Liver (tissue), 9 donors: ENCODE results near the gene SSTR1. TPM values are rescaled to one million over a fixed set of nuclear protein-coding genes. Genes with fewer than 3 reads are reported as not detected.

Source experiments
- DNase-seq: peaks from one replicate; pipeline ENCODE4 v3.0.0-alpha.2; 2017; ENCODE audit warnings: low spot score
- H3K27ac ChIP-seq, 2 donors: one replicate each; pipeline ENCODE4 v1.7.0; 2013; ENCODE audit warnings: inconsistent platforms in 2 of 2, low read length in 2 of 2, control low read depth in 1 of 2, low read depth in 1 of 2, mild to moderate bottlenecking in 1 of 2
- H3K27me3 ChIP-seq, 4 donors: one replicate each; pipeline versions ENCODE4 v1.6.1 to v1.7.0; 2013; ENCODE audit warnings: low read length in 3 of 4, inconsistent platforms in 1 of 4, mild to moderate bottlenecking in 1 of 4, moderate library complexity in 1 of 4; ENCODE audit not compliant: control insufficient read depth in 4 of 4, insufficient read depth in 4 of 4
- H3K36me3 ChIP-seq, 4 donors: one replicate each; pipeline versions ENCODE4 v1.6.1 to v1.7.0; 2013; ENCODE audit warnings: low read length in 3 of 4, mild to moderate bottlenecking in 3 of 4, low read depth in 1 of 4, moderate library complexity in 1 of 4; ENCODE audit not compliant: control insufficient read depth in 4 of 4, insufficient read depth in 3 of 4
- H3K4me1 ChIP-seq, 4 donors: one replicate each; pipeline versions ENCODE4 v1.6.1 to v1.7.0; 2013; ENCODE audit warnings: low read length in 3 of 4, mild to moderate bottlenecking in 3 of 4, moderate library complexity in 1 of 4; ENCODE audit not compliant: control insufficient read depth in 4 of 4, insufficient read depth in 4 of 4
- H3K4me3 ChIP-seq, 3 donors: one replicate each; pipeline versions ENCODE4 v1.6.1 to v1.7.0; 2013; ENCODE audit warnings: low read length in 3 of 3, control low read depth in 1 of 3, low read depth in 1 of 3, mild to moderate bottlenecking in 1 of 3
- H3K9ac ChIP-seq, 2 donors: one replicate each; pipeline ENCODE4 v1.7.0; 2013; ENCODE audit warnings: low read length in 2 of 2, mild to moderate bottlenecking in 2 of 2, moderate library complexity in 2 of 2, control low read depth in 1 of 2, low read depth in 1 of 2
- H3K9me3 ChIP-seq, 4 donors: one replicate each; pipeline versions ENCODE4 v1.6.1 to v1.7.0; 2013; ENCODE audit warnings: low read length in 3 of 4; ENCODE audit not compliant: control insufficient read depth in 4 of 4
- ATF3 ChIP-seq: IDR thresholded peaks from 2 replicates; pipeline ENCODE4 v1.6.1; 2016; ENCODE audit warnings: antibody characterized with exemption
- CTCF ChIP-seq: fragments of 150-350 bp; IDR thresholded peaks from 2 replicates; pipeline ENCODE4 v1.5.1; 2017; ENCODE audit warnings: improper control_type of control experiment, low read depth, low read length; ENCODE audit not compliant: missing input control
- EGR1 ChIP-seq, 2 donors: IDR thresholded peaks; 2 replicates each; pipeline ENCODE4 v1.6.1; 2016 to 2018; ENCODE audit warnings: antibody characterized with exemption in 2 of 2, low read depth in 2 of 2
- FOXA1 ChIP-seq: IDR thresholded peaks from 2 replicates; pipeline ENCODE4 v1.6.1; 2016; ENCODE audit warnings: antibody characterized with exemption
- FOXA2 ChIP-seq: IDR thresholded peaks from 2 replicates; pipeline ENCODE4 v1.6.1; 2016; ENCODE audit warnings: antibody characterized with exemption
- GABPA ChIP-seq, 2 donors: IDR thresholded peaks in 1 of 2; conservative IDR thresholded peaks in 1 of 2; 2 replicates each; pipeline ENCODE4 v1.6.1; 2016; ENCODE audit warnings: antibody characterized with exemption in 2 of 2, mild to moderate bottlenecking in 1 of 2, moderate library complexity in 1 of 2
- HNF4G ChIP-seq: IDR thresholded peaks from 2 replicates; pipeline ENCODE4 v1.6.1; 2016; ENCODE audit warnings: antibody characterized with exemption
- JUND ChIP-seq, 2 donors: IDR thresholded peaks; 2 replicates each; pipeline ENCODE4 v1.6.1; 2016; ENCODE audit warnings: antibody characterized with exemption in 2 of 2
- MAX ChIP-seq: IDR thresholded peaks from 2 replicates; pipeline ENCODE4 v1.6.1; 2016; ENCODE audit warnings: antibody characterized with exemption
- NR2F2 ChIP-seq: IDR thresholded peaks from 2 replicates; pipeline ENCODE4 v1.6.1; 2016; ENCODE audit warnings: antibody characterized with exemption
- RAD21 ChIP-seq, 2 donors: IDR thresholded peaks; 2 replicates each; pipeline ENCODE4 v1.6.1; 2016; ENCODE audit warnings: antibody characterized with exemption in 2 of 2, mild to moderate bottlenecking in 2 of 2
- REST ChIP-seq: IDR thresholded peaks from 2 replicates; pipeline ENCODE4 v1.6.1; 2016; ENCODE audit warnings: antibody characterized with exemption, mild to moderate bottlenecking
- RXRA ChIP-seq, 2 donors: IDR thresholded peaks; 2 replicates each; pipeline ENCODE4 v1.6.1; 2017 to 2018; ENCODE audit warnings: antibody characterized with exemption in 2 of 2, mild to moderate bottlenecking in 1 of 2
- SP1 ChIP-seq: IDR thresholded peaks from 2 replicates; pipeline ENCODE4 v1.6.1; 2018; ENCODE audit warnings: antibody characterized with exemption, mild to moderate bottlenecking
- TAF1 ChIP-seq: conservative IDR thresholded peaks from 2 replicates; pipeline ENCODE4 v1.6.1; 2016; ENCODE audit warnings: antibody characterized with exemption, mild to moderate bottlenecking
- YY1 ChIP-seq: IDR thresholded peaks from 2 replicates; pipeline ENCODE4 v1.6.1; 2016; ENCODE audit warnings: antibody characterized with exemption, mild to moderate bottlenecking
- ZBTB33 ChIP-seq: IDR thresholded peaks from 2 replicates; pipeline ENCODE4 v1.6.1; 2016; ENCODE audit warnings: antibody characterized with exemption
- WGBS: extraction: QIAGEN DNeasy Blood & Tissue Kit; methylation state at CpG from one replicate; pipeline ENCODE4 v1.1.7; 2013; 5-methylcytosine and 5-hydroxymethylcytosine counted together
- polyA plus RNA-seq, 2 donors: library from polyadenylated mRNA; stranded (reverse) in 1 of 2; unstranded in 1 of 2; fragments of 200-250 nt in 1 of 2; fragments of >200 nt in 1 of 2; fragmentation: Nextera tagmentation in 1 of 2; extraction: Ambion mirVana in 1 of 2; gene quantifications; one replicate each; pipeline versions ENCODE4 v1.2.1 to v1.2.3, GENCODE V29; 2013 to 2015
- total RNA-seq, 2 donors: library from RNA; depleted of rRNA; stranded (reverse); fragments of >200 nt; gene quantifications; one replicate each; pipeline ENCODE4 v1.2.3, GENCODE V29; 2014
- donor health status: healthy.
- donor health status: healthy.
- donor health status: healthy.
- donor health status: healthy.
- donor health status: healthy.

SSTR1 gene
- total and polyA plus RNA-seq, 4 donors: 0.23 to 3.6 (median 2.6) TPM

GRCh38 chr14:38207377-38207735 lies 348 bp upstream of the SSTR1 start:
- Histone ChIP-seq H3K9ac (peak overlapping the region; percentile 16 to 20), H3K9me3 (no peaks in the 10 kb centered on the region), H3K36me3 (no peaks in the 10 kb centered on the region), H3K4me3 (peak overlapping the region in 2 of 3 donors; percentile 64 to 72), H3K27ac (peak overlapping the region; percentile 89 to 92), H3K4me1 (peaks cover 4 to 40% (median 26%) of the 10 kb centered on the region in 4 donors), H3K27me3 (no peaks in the 10 kb centered on the region)
- no peak for DNase-seq
- 25% methylated on average over 5 of the region's 5 CpGs for WGBS
- TF ChIP-seq ATF3 (no peak), TAF1 (no peak), REST (no peak), CTCF (no peak), FOXA1 (no peak), MAX (no peak), ZBTB33 (no peak), SP1 (no peak), RAD21 (IDR thresholded peaks at IDR 0.05) (no peak), HNF4G (no peak), NR2F2 (no peak), FOXA2 (no peak)

- Histone ChIP-seq H3K4me3 (peak overlapping the region; percentile 64 to 72 (median 72)), H3K9ac (peak overlapping the region; percentile 5 to 71), H3K36me3 (no peaks in the 10 kb centered on the region), H3K27me3 (no peaks in the 10 kb centered on the region), H3K4me1 (peaks cover 4 to 40% (median 26%) of the 10 kb centered on the region in 4 donors), H3K27ac (peak overlapping the region; percentile 89 to 92), H3K9me3 (no peaks in the 10 kb centered on the region)
- no peak for DNase-seq
- 2% methylated on average over 59 of the region's 59 CpGs for WGBS
- TF ChIP-seq ZBTB33: no peak
- TF ChIP-seq RAD21 (IDR thresholded peaks at IDR 0.05): no peak
- peak in 1 of 2 donors; percentile 28 for TF ChIP-seq RXRA (IDR thresholded peaks at IDR 0.05)
- TF ChIP-seq MAX: no peak
- TF ChIP-seq CTCF: peak; percentile 21
- TF ChIP-seq YY1: peak; percentile 94
- peak; percentile 11 for TF ChIP-seq HNF4G
- TF ChIP-seq TAF1: peak; percentile 50
- no peak for TF ChIP-seq ATF3
- TF ChIP-seq GABPA (IDR thresholded peaks at IDR 0.05 in 1 of 2, conservative IDR thresholded peaks at IDR 0.05 in 1 of 2): no peak
- no peak for TF ChIP-seq EGR1 (IDR thresholded peaks at IDR 0.05; ENCODE audit: low read depth in 2 of 2)
- no peak for TF ChIP-seq JUND (IDR thresholded peaks at IDR 0.05)
Observed at GRCh38 chr14:38208618-38209562, 1.2 kb downstream of the SSTR1 start.
